Astrocyte (in vitro differentiated cells and primary cell): Measurements from ENCODE around the gene PRKAR2A.

Source experiments
- EZH2 ChIP-seq: IDR thresholded peaks from 2 replicates; pipeline ENCODE4 v1.6.1; 2012; ENCODE audit warnings: mild to moderate bottlenecking, low read length, inconsistent platforms; ENCODE audit not compliant: insufficient read depth
- TF ChIP-seq, protein P1 (sequence below): IDR thresholded peaks from 2 replicates; pipeline ENCODE4 v1.5.1; 2011; ENCODE audit warnings: low read depth, mild to moderate bottlenecking, inconsistent platforms, low read length, moderate library complexity; ENCODE audit not compliant: insufficient read depth

DNA sequence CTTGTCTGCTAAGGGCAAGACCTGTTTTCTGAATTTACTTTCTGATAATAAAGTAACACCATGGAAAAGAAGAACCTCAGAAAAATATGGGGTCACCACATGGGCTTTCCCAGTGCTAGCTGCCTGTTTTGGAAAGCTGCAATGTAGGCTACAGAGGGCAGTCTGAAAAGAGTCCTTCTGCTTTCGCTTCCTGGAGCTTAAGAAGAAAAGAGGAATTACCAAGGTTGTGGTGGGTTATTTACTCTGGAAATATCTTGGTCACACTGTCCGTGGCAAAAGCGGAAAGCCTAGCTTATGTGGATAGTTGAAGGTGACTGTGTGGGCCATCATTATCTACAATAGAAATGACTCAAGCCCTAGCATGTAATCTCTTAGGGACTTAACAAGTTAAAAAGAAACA lies 98.9 kb downstream of the PRKAR2A start:
- TF ChIP-seq, protein P1, sequence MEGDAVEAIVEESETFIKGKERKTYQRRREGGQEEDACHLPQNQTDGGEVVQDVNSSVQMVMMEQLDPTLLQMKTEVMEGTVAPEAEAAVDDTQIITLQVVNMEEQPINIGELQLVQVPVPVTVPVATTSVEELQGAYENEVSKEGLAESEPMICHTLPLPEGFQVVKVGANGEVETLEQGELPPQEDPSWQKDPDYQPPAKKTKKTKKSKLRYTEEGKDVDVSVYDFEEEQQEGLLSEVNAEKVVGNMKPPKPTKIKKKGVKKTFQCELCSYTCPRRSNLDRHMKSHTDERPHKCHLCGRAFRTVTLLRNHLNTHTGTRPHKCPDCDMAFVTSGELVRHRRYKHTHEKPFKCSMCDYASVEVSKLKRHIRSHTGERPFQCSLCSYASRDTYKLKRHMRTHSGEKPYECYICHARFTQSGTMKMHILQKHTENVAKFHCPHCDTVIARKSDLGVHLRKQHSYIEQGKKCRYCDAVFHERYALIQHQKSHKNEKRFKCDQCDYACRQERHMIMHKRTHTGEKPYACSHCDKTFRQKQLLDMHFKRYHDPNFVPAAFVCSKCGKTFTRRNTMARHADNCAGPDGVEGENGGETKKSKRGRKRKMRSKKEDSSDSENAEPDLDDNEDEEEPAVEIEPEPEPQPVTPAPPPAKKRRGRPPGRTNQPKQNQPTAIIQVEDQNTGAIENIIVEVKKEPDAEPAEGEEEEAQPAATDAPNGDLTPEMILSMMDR, result no peak
- no peak for TF ChIP-seq EZH2
